Fibroblast of the aortic adventitia (primary cell): ENCODE data around the gene PREX1. TPM values are rescaled to one million over a fixed set of nuclear protein-coding genes. Genes with fewer than 3 reads are reported as not detected.
"Not testable (repeated sequence)": the region's sequence is repeated elsewhere in the genome, so short reads cannot be mapped to it uniquely, and the experiment has no call there.

Experiments
- DNase-seq: peaks from one replicate; pipeline ENCODE4 v3.0.0-alpha.2; 2010; ENCODE audit warnings: low read depth
- H3K4me3 ChIP-seq: 2 replicates; pipeline ENCODE4 v1.5.1; 2011; ENCODE audit warnings: low read depth, mild to moderate bottlenecking, control low read depth, low read length, moderate library complexity
- total RNA-seq: library from RNA; depleted of rRNA; stranded (reverse); fragments of >200 nt; gene quantifications from 2 replicates; pipeline ENCODE4 v1.2.3, GENCODE V29; 2012; ENCODE audit warnings: low replicate concordance
- TF ChIP-seq, protein P1 (sequence below): IDR thresholded peaks from 2 replicates; pipeline ENCODE4 v1.5.1; 2011; ENCODE audit warnings: mild to moderate bottlenecking, low read length, control low read depth, inconsistent platforms; ENCODE audit not compliant: insufficient read depth

Gene PREX1
- total RNA-seq, 1 donor = 13.0 TPM

GRCh38 chr20:48846516-48847492 lies 19.0 kb upstream of the PREX1 start:
- H3K4me3 ChIP-seq = no peak overlapping the region
- TF ChIP-seq, protein P1, sequence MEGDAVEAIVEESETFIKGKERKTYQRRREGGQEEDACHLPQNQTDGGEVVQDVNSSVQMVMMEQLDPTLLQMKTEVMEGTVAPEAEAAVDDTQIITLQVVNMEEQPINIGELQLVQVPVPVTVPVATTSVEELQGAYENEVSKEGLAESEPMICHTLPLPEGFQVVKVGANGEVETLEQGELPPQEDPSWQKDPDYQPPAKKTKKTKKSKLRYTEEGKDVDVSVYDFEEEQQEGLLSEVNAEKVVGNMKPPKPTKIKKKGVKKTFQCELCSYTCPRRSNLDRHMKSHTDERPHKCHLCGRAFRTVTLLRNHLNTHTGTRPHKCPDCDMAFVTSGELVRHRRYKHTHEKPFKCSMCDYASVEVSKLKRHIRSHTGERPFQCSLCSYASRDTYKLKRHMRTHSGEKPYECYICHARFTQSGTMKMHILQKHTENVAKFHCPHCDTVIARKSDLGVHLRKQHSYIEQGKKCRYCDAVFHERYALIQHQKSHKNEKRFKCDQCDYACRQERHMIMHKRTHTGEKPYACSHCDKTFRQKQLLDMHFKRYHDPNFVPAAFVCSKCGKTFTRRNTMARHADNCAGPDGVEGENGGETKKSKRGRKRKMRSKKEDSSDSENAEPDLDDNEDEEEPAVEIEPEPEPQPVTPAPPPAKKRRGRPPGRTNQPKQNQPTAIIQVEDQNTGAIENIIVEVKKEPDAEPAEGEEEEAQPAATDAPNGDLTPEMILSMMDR = no peak
- peak; percentile 62 for DNase-seq

GRCh38 chr20:48845721-48846306 lies 18.0 kb upstream of the PREX1 start:
- DNase-seq = peak; percentile 84
- TF ChIP-seq, protein P1 = no peak
- H3K4me3 ChIP-seq = no peak overlapping the region

- TF ChIP-seq, protein P1 = no peak
- H3K4me3 ChIP-seq = no peak overlapping the region
- DNase-seq = peak; percentile 16
These were observed 17.2 kb upstream of the PREX1 start for GRCh38 chr20:48844996-48845395.

GRCh38 chr20:48843896-48844295 lies 16.1 kb upstream of the PREX1 start:
- not testable (repeated sequence) for DNase-seq, H3K4me3 ChIP-seq

- TF ChIP-seq, protein P1 = no peak
- no peak for DNase-seq
- no peak overlapping the region for H3K4me3 ChIP-seq
These were observed 15.4 kb upstream of the PREX1 start for GRCh38 chr20:48843057-48843806.

DNA sequence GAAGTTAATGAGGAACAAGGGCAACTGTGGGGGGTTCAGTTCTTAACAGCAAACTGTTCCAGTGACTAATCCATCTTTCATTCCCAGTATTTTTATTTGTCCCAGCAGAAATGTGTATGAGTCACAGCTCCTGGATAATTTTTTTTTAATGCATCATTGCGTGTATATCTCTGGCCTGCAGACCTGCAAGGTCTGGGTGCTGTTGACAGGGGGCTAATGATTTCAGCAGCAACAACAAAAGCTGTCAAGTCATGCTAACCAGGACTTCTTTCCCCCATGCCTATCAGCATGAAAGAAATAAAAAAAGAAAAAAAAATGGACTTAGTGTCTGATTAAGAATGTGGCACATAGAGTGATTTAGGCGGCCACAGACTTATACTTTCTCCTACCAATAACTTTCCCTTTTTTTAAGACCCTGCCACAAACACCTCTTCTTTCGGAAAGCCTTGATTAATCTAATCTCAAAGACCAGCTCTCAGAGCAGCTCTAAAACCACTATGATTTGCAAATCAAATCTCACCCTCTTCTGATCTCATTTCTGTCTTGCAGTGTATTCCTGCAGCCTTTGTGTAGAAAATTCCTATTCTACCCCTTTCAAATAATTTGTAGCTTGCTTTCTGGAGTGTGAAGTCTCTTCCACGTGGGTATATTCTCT lies 14.2 kb upstream of the PREX1 start:
- TF ChIP-seq, protein P1 = no peak
- DNase-seq = peak; percentile 83
- H3K4me3 ChIP-seq = no peak overlapping the region
